ENCODE results near the gene ZNHIT2.

ZNHIT2 gene

GRCh38 chr11:65117206-65118096 lies at the start of gene ZNHIT2:
Gene ZNHIT2 (minus strand): TSS chr11:65117701. CDS start chr11:65117653, 48 bp downstream.
- TF ChIP-seq CTCF (IDR thresholded peaks at IDR 0.05; ENCODE audit: low read length, missing control alignments) = peak; percentile 84
- H3K4me3 ChIP-seq (replicated peaks; ENCODE audit: low read depth, low read length) = peak within 1 kb of the TSS; percentile 86
- peak; percentile 99 for DNase-seq (ENCODE audit: low read depth)

- no peak for DNase-seq (ENCODE audit: low read depth)
- no peak for TF ChIP-seq CTCF (IDR thresholded peaks at IDR 0.05; ENCODE audit: low read length, missing control alignments)
- no peak overlapping the region for H3K4me3 ChIP-seq (replicated peaks; ENCODE audit: low read depth, low read length)
Measured at GRCh38 chr11:65166893-65167292, 49.4 kb upstream of the ZNHIT2 start.

GRCh38 chr11:65165410-65166317 lies 48.2 kb upstream of the ZNHIT2 start:
- no peak for TF ChIP-seq CTCF (IDR thresholded peaks at IDR 0.05; ENCODE audit: low read length, missing control alignments)
- no peak overlapping the region for H3K4me3 ChIP-seq (replicated peaks; ENCODE audit: low read depth, low read length)

GRCh38 chr11:65163684-65164083 lies 46.2 kb upstream of the ZNHIT2 start:
- TF ChIP-seq CTCF (IDR thresholded peaks at IDR 0.05; ENCODE audit: low read length, missing control alignments) = no peak
- no peak for DNase-seq (ENCODE audit: low read depth)
- H3K4me3 ChIP-seq (replicated peaks; ENCODE audit: low read depth, low read length) = no peak overlapping the region

More at GRCh38 chr11:65165410-65166317, 48.2 kb upstream of the ZNHIT2 start:
- no peak for DNase-seq (ENCODE audit: low read depth)

- no peak overlapping the region for H3K4me3 ChIP-seq (replicated peaks; ENCODE audit: low read depth, low read length)
- no peak for DNase-seq (ENCODE audit: low read depth)
- no peak for TF ChIP-seq CTCF (IDR thresholded peaks at IDR 0.05; ENCODE audit: low read length, missing control alignments)
Measured at GRCh38 chr11:65160643-65161042, 43.1 kb upstream of the ZNHIT2 start.

- TF ChIP-seq CTCF (IDR thresholded peaks at IDR 0.05; ENCODE audit: low read length, missing control alignments) = no peak
- no peak overlapping the region for H3K4me3 ChIP-seq (replicated peaks; ENCODE audit: low read depth, low read length)
- no peak for DNase-seq (ENCODE audit: low read depth)
Measured at GRCh38 chr11:65159012-65159411, 41.5 kb upstream of the ZNHIT2 start.
